ENCODE results near the gene DHX15. TPM values are rescaled to one million over a fixed set of nuclear protein-coding genes. Genes with fewer than 3 reads are reported as not detected.

DHX15 gene
- total and polyA plus RNA-seq, 2 of the 13 experiments (the other 11 are each of a cell fraction or from before 2014, with no cell fraction given) = 92.9 to 165 TPM

DNA sequence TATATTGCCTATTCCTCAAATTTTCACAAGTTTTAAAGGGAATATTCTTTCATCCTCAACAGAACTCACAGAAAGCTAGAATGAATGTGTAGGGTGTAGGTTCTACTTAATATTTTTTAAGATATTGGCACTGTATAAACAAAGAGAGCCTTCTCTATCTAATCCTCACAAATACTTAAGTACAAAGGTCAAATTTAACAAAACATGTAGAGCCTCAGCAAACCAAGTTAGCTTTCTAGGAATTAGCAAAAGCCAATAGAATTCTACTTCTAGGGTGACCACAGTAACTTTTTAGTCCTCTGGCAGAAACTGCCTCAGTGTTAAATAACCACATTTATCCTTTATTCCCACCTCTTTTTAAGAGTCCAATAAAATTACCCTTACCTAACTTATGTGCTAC, 19.3 kb downstream of the DHX15 start:
- DNase-seq (ENCODE audit: low spot score) (peak; percentile 20), ATAC-seq (peak; percentile 30; the same call in 2 of the 3 replicates), FAIRE-seq (no peak)
- H4K20me1 ChIP-seq (ENCODE audit: insufficient read depth, low read length) = peaks cover 91% of the 10 kb centered on the region
- no peak overlapping the region for H3K27ac ChIP-seq (ENCODE audit: extremely low read length, insufficient read depth, low read length)
- H3K9ac ChIP-seq (ENCODE audit: insufficient read depth, low read depth, low read length) = no peak overlapping the region
- H3K27me3 ChIP-seq (ENCODE audit: control insufficient read depth in 1 of 2, insufficient read depth in 2 of 2, low read length in 2 of 2) = no peaks in the 10 kb centered on the region; a peak in 1 of 5 replicates
- H2AFZ ChIP-seq (ENCODE audit: low read length) = no peak overlapping the region
- POLR2A ChIA-PET = interaction anchor here (1.5 kb wide), 1 partner anchor 19 kb away, joined by 8 read pairs; the partner anchor contains the start of gene DHX15
- H3K4me1 ChIP-seq (ENCODE audit: insufficient read depth, low read length) = peaks cover 49% of the 10 kb centered on the region
- H3K4me3 ChIP-seq (replicated peaks in 1 of 3; ENCODE audit: insufficient read depth in 1 of 3, low read depth in 2 of 3, low read length in 3 of 3) = no peak overlapping the region
- peaks cover 8 to 36% of the 10 kb centered on the region in 2 experiments for H3K36me3 ChIP-seq (replicated peaks in 1 of 2; ENCODE audit: control insufficient read depth in 1 of 2, insufficient read depth in 2 of 2, low read length in 2 of 2)
- intact Hi-C loops (cut with micrococcal nuclease; ENCODE audit: unreplicated experiment) (no loop called here), in situ Hi-C loops (cut with HindIII; ENCODE audit: extremely low pct_ligation_motif_present, low pct_unique_long_range_greater_than_20kb) (no loop called here)
- no TSS peak for BruUV-seq (replicated peaks)
- CTCF ChIA-PET (ENCODE audit: low intra/inter-chr PET ratio, low total read pairs) = no interaction called here
- H3K79me2 ChIP-seq (ENCODE audit: insufficient read depth, low read length) = peaks cover 95% of the 10 kb centered on the region
- no peaks in the 10 kb centered on the region for H3K9me3 ChIP-seq (ENCODE audit: low read length)
- H3K4me2 ChIP-seq (ENCODE audit: low read depth, low read length) = no peak overlapping the region
- TF ChIP-seq ZNF329 (CRISPR knock-in tag; IDR thresholded peaks at IDR 0.05; ENCODE audit: low read depth) (no peak), ZNF678 (CRISPR knock-in tag; IDR thresholded peaks at IDR 0.05) (no peak), GTF3A (CRISPR knock-in tag; conservative IDR thresholded peaks at IDR 0.05) (no peak), RNF2 (conservative IDR thresholded peaks at IDR 0.05; ENCODE audit: low read depth) (no peak), MYNN (CRISPR knock-in tag; IDR thresholded peaks at IDR 0.05; ENCODE audit: low read depth) (no peak), HNF4G (IDR thresholded peaks at IDR 0.05; ENCODE audit: borderline replicate concordance, low read depth, low read length) (0 out of 2 replicates have a peak, but pooled peaks have one; percentile 29), HNF4G (CRISPR knock-in tag; IDR thresholded peaks at IDR 0.05; ENCODE audit: borderline replicate concordance, low read depth) (no peak), STAT6 (CRISPR knock-in tag; IDR thresholded peaks at IDR 0.05; ENCODE audit: borderline replicate concordance) (no peak), ARID3A (IDR thresholded peaks at IDR 0.05; ENCODE audit: low read depth, low read length) (no peak), PHF5A (CRISPR knock-in tag; IDR thresholded peaks at IDR 0.05; ENCODE audit: low read depth, unreplicated experiment) (no peak), MED8 (CRISPR knock-in tag; IDR thresholded peaks at IDR 0.05; ENCODE audit: insufficient replicate concordance) (no peak), RARA (CRISPR knock-in tag; IDR thresholded peaks at IDR 0.05) (peak; percentile 52; the same call in 1 of the 2 replicates), ZNF256 (CRISPR knock-in tag; conservative IDR thresholded peaks at IDR 0.05) (no peak), HNRNPK (IDR thresholded peaks at IDR 0.05; ENCODE audit: low read depth, low read length, poor library complexity, severe bottlenecking) (no peak)
- TF ChIP-seq, protein P1, sequence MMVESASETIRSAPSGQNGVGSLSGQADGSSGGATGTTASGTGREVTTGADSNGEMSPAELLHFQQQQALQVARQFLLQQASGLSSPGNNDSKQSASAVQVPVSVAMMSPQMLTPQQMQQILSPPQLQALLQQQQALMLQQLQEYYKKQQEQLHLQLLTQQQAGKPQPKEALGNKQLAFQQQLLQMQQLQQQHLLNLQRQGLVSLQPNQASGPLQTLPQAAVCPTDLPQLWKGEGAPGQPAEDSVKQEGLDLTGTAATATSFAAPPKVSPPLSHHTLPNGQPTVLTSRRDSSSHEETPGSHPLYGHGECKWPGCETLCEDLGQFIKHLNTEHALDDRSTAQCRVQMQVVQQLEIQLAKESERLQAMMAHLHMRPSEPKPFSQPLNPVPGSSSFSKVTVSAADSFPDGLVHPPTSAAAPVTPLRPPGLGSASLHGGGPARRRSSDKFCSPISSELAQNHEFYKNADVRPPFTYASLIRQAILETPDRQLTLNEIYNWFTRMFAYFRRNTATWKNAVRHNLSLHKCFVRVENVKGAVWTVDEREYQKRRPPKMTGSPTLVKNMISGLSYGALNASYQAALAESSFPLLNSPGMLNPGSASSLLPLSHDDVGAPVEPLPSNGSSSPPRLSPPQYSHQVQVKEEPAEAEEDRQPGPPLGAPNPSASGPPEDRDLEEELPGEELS (CRISPR knock-in tag; IDR thresholded peaks at IDR 0.05) = no peak
- TF ChIP-seq, protein P2, sequence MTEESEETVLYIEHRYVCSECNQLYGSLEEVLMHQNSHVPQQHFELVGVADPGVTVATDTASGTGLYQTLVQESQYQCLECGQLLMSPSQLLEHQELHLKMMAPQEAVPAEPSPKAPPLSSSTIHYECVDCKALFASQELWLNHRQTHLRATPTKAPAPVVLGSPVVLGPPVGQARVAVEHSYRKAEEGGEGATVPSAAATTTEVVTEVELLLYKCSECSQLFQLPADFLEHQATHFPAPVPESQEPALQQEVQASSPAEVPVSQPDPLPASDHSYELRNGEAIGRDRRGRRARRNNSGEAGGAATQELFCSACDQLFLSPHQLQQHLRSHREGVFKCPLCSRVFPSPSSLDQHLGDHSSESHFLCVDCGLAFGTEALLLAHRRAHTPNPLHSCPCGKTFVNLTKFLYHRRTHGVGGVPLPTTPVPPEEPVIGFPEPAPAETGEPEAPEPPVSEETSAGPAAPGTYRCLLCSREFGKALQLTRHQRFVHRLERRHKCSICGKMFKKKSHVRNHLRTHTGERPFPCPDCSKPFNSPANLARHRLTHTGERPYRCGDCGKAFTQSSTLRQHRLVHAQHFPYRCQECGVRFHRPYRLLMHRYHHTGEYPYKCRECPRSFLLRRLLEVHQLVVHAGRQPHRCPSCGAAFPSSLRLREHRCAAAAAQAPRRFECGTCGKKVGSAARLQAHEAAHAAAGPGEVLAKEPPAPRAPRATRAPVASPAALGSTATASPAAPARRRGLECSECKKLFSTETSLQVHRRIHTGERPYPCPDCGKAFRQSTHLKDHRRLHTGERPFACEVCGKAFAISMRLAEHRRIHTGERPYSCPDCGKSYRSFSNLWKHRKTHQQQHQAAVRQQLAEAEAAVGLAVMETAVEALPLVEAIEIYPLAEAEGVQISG (CRISPR knock-in tag; IDR thresholded peaks at IDR 0.05) = no peak

Measured in HepG2 (cell line).